ENCODE data around the gene OR2H2.

OR2H2 gene

DNA sequence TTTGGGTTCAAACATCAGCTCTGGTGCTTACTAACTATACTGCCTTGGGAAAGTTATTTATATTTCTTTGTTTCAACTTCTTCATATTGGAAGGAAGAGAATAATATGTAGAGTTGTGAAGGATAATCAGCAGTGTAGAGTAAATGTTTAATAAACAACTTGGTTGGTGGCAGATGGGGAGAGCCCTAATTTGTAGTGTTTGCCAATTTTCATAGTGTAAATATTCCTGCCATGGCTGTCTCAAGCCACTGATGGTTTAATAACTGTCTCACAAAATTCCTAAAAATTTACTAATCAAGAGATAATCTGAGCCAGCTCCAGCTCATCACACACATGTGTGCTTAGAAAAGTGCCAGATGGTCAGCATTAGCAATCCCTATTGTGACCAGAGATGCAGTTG is at the start of gene OR2H2:
TSS of gene OR2H2 (plus strand) at position 301 of the 400 bp plus-strand sequence. CDS start 2,824 bp downstream, outside the sequence.
- no peak for DNase-seq

DNA sequence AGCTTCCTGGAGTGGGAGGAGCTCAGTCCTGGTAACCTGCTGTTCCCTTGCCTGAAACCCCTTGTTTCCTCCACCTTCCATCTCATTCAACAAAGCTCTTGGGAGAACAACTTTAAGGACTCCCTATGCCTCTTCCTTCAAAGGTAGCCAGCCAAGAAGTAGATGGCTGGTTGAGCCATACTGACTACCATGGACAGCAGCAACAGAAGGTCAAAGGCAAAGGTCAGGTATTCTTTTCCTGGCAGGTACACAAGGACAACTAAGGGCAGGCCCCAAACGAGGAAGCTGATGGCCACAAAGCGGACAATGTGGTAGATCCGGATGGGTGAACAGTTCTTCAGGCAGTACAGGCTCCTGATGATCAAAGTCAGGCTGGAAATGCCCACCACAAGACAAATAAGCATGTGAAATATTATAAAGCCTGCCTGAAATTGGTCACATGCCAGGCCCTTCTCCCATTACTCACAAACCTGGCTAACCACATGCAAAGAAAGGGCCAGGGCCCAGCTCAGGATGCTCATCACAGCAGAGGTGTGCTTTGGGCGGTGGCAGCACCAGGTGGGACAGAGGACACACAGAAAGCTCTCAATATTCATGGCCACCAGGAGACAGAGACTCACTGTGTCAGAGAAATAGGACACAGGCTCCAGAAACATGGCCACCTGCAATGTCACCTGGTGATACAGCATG is 47.1 kb upstream of the OR2H2 start:
- DNase-seq = no peak

DNA sequence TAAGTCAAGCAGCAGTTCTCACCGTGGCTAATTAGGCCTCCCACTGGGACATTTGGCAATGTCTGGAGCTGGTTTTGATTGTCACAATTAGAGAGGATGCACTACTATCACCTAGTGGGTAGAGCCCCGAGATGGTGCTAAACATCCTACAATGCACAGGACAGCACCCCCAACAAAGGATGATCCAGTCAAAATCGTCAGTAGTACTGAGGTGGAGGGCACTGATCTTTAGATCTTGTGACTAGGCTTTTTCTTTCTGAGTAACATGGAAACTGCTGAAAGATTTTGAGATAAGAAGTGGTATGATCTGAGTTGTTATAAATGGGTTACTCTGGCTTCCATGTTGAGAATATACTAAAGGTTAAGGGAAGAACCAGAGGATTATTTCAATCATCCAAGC is 37.3 kb upstream of the OR2H2 start:
- DNase-seq = no peak

DNA sequence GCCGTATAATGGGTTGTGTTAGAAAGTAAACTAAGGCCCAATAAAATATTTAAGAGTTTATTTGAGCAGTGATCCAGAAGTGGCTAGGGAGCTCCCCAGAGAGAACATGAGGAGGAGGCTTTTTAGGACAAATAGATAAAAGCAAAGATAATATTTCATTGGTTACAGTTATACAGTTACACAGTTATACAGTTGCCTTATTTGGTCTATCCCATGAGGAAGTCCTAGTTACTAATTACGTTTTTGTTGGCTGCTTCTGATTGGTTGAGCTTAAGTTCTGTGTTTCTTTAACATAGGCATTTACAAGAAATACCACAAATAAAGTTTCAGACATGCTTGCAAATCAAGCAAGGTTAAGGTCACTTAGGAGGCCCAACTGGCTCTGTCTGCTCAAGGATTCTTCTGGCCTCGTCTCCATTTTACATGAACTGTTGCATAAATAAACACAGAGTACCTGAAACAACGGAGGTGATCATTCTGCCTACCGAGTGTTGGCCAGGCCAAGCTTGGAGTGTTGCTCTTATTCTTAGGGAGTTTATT is 32.3 kb upstream of the OR2H2 start:
- DNase-seq = peak; percentile 74

DNA sequence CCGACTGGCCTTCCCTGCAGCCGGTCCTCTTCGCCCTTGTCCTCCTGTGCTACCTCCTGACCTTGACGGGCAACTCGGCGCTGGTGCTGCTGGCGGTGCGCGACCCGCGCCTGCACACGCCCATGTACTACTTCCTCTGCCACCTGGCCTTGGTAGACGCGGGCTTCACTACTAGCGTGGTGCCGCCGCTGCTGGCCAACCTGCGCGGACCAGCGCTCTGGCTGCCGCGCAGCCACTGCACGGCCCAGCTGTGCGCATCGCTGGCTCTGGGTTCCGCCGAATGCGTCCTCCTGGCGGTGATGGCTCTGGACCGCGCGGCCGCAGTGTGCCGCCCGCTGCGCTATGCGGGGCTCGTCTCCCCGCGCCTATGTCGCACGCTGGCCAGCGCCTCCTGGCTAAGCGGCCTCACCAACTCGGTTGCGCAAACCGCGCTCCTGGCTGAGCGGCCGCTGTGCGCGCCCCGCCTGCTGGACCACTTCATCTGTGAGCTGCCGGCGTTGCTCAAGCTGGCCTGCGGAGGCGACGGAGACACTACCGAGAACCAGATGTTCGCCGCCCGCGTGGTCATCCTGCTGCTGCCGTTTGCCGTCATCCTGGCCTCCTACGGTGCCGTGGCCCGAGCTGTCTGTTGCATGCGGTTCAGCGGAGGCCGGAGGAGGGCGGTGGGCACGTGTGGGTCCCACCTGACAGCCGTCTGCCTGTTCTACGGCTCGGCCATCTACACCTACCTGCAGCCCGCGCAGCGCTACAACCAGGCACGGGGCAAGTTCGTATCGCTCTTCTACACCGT is 31.5 kb upstream of the OR2H2 start:
- DNase-seq = peak; percentile 65

DNA sequence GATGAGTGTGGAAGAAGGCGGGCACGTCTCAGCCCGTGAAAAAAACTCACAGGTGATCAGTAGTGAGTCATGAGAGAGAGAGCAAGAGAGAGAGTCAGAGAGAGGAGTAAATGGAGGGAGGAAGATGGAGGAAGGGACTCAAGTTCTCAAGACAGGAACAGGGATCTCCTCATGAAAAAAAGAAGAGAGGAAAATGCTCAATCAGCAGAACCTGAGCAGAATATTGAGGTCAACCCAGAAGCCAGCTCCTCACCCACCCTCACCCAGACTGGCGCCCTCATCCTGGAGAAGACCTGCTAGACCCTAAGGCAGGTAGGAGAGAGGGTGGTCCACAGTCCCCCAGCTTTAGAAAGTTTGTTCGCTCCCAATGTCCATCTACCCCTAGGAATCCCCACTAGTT is 30.2 kb upstream of the OR2H2 start:
- DNase-seq = no peak

DNA sequence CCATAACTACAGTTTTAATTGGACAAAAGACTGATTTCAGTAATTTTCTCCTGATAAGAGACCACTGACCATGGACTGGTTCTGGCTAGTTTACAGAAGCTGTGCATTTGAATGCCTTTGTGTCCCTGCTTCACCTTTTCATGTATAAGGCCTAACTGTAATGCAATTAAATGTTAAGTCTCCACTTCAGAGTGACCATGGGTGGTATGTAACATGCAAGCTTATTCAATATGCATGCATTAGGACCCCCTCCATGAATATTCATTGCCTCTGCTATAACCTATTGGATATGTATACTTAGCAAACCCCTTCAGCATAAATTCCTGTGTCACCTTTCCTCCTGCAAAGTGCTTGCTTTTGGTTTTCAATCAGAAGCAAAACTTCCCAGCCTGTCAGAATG is 27.6 kb upstream of the OR2H2 start:
- DNase-seq = no peak

DNA sequence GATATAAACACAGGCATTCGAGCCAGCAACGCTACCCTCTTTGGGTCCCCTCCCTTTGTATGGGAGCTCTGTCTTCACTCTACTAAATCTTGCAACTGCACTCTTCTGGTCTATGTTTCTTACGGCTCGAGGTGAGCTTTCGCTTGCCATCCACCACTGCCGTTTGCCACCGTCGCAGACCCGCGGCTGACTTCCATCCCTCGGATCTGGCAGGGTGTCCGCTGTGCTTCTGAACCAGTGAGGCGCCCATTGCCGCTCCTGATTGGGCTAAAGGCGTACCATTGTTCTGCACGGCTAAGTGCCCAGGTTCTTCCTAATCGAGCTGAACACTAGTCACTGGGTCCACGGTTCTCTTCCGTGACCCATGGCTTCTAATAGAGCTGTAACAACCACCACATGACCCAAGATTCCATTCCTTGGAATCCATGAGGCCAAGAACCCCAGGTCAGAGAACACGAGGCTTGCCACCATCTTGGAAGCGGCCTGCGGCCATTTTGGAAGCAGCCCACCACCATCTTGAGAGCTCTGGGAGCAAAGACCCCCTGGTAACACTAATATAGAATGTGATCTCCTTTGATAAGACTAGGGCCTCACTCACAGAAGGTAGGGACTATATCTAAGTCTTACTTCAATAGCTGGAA is 26.4 kb upstream of the OR2H2 start:
- no peak for DNase-seq

DNA sequence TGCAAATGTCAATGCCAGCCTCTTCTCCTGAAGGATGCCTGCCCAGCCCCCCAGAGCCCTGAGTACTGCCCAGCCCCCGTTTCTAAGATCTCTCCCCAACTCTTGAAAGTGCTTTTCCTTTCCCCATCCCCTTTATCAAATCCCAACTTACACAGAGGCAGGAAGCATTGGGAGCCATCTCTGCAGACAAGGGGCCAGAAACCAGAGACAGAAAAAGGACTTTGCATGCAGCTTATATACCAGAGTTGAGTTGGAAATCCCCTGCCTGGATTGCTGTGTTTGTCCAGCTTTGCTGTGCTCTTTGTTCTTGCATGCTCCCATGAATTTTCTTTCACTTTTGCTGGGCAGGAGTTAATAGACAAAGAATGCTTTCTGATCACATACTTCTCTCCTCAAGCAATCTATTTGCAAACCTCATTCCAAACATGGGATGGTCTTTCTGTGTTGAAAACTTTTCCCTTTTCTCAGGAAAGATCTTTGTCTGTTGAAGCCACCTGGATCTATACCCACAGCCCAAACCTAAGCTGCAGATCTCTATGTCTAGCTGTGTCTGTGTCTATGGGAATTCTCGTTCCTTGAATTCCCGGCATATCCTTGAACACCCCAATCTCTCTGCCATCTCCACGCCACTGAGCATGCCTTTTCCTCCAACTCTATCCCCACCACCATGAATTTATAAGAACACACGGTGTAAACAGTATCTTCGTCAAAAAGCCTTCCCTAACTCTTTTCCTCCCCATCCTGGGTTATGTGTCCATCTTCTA is 25.2 kb upstream of the OR2H2 start, which contains the start of gene UBD:
TSS of gene UBD (minus strand) at position 209 of the 764 bp plus-strand sequence. CDS start at position 178, 31 bp downstream.
- DNase-seq = peak; percentile 5

DNA sequence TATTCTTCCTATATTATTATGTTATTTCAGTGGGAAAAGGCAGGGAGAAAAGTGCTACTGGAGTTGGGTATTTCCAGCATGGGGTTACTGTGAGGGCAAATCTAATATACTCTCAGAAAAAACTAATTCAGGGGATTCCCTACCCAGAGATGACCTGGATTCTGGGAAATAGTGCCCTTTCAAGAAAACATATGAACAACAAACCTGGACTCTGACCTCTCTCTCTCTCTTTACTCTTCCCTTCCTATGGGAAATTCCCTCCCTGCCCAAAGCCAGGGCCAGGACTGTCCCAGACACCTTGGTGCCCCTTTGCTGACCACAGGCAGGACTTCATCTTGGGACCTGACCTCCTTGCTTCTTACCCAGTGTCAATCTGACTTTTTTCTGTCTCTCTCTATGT is 23.8 kb upstream of the OR2H2 start:
- DNase-seq = peak; percentile 19

DNA sequence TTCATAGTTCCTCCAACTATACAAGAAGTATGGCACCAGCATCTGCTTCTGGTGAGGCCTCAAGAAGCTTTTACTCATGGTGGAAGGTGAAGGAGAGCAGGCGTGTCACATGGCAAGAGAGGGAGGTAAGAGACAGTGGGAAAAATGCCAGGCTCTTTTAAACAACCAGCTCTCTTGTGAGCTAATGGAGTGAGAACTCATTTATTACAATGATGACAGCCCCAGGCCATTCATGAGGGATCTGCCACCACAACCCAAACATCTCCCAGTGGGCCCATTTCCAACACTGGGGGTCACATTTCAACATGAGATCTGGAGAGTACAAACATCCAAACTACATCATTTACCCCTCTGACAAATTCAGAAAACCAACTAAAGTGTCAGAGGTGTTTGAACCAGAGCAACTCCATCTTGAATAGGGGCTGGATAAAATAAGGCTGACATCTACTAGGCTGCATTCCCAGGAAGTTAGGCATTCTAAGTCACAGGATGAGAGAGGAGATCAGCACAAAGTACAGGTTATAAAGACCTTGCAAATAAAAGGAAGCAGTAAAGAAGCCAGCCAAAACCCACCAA is 23.2 kb upstream of the OR2H2 start:
- DNase-seq = no peak

DNA sequence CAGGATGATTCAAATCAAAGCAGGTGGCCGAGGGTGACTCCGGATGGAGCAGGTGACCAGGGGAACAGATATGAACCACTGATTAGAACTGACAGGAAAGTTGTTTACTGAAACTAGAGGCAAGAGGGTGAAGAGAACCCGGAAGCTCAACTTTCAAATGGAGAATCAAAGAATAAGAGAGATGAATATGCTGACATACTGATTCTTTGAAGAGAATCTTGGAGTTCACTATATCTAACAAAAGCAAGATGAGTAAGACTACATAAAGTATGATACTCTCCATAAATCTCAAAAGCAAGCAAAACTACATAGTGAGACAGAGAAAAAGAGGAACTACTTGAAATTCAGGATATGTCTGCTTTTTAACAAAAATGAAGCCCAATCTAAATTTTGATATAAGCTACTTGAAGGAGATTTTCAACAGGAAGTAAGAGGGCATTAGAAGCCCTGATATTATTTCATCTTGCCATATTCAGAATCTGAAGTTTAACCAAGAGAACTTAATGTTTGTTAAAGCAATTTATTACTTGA is 21.4 kb upstream of the OR2H2 start:
- no peak for DNase-seq

DNA sequence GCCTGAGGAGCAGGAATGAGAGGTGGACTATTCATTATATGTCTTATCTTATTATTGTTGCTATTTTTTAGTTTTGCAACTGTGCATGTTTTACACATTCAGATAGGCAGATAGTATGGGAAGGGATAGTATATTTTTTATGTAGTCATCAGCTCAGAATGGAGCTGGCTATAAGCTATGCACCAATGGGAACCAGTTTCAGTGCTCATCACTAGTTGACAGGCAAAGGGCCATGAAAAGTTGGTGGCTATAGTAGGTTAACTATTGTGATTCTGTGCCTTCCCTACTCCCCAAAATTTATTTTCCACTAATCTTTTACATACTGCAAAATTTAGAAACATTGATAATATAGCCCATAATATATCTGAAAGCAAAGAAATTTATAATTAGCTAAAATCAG is 20.0 kb upstream of the OR2H2 start:
- DNase-seq = no peak

DNA sequence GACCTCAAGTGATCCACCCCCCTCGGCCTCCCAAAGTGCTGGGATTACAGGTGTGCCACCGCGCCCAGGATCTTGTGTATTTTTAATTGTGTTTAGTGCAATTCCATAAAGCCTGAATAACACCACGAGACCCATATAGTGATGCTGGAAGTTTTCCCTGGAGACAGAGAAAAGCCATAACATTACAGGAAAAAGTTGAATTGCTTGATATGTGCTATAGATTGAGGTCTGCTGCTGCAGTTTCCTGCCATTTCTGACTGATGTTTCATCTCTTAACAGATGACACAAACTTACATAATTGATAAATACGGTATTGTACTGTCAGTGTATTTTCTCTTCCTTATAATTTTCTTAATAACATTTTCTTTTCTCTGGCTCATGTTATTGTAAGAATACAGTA is 18.1 kb upstream of the OR2H2 start:
- no peak for DNase-seq

DNA sequence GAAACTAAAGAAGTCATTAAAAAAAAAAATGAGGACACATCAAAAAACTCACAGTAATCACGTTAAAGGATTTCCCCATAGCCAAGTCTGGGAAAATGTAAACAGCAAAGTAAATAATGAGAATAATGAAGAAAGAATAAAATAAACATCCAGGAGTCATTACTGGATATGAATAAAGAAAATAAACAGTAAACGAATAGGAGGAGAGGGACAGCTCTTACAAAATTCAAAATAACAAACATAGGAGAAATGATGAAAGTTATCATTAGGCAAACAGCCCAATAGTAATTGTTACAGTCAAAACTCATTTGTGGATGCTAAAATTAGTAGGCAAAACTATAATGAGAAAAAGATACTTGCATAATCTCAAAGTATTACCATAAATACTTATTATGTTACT is 17.4 kb upstream of the OR2H2 start:
- no peak for DNase-seq

DNA sequence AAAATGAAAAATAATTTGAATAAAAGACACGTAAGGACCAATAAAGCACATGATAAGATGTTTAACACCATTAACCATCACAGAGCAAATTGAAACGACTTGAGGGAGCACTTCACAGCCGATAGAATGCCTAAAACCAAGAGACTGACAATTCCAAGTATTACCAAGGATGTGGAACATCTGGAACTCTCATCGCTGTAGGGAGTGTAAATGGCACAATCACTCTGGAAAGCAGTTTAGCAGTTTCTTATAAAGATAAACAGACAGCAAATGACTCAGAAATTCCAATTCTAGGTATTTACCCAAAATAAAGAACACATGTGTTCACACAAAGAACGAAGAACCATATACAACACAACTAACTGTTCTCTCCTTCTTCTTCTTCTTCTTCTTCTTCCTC is 16.9 kb upstream of the OR2H2 start:
- DNase-seq = no peak

DNA sequence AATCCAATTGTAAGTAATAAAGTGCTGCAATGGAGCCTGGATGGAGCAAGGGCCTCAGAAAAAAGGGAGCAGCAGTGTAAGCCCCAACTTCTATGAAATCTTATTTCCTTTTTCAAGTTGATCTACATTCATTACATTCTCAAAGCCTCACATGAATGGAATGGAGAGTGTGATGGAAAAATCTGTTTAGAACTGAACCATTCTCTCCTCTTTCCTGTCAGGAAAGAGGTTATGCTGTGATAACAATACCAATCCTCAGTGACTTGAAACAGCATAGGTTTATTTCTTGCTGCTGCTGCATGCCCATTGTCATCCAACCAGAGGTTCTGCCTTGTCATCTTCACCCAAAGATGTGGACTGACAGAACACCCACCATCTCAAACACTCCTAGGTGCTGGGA is 8.9 kb upstream of the OR2H2 start:
- no peak for DNase-seq

DNA sequence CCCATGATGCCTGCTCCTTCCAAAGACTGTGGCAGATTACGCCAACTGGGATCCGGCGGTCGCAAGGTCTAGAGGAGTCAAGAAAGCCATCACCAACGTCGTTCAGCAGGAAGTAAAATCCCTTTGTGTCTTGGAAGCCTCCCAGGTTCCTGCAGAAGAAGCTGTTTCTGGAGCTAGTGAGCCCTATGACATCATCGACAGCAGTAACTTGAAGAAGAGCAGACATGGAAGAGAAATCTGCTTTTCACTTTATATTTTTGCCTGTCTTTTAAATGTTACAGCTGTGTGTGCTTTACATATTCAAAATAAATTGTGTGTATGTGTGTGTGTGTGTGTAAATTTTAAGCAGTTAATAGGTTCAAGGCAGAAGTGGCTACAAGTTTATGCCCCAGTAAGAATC is 7.4 kb upstream of the OR2H2 start:
- no peak for DNase-seq

DNA sequence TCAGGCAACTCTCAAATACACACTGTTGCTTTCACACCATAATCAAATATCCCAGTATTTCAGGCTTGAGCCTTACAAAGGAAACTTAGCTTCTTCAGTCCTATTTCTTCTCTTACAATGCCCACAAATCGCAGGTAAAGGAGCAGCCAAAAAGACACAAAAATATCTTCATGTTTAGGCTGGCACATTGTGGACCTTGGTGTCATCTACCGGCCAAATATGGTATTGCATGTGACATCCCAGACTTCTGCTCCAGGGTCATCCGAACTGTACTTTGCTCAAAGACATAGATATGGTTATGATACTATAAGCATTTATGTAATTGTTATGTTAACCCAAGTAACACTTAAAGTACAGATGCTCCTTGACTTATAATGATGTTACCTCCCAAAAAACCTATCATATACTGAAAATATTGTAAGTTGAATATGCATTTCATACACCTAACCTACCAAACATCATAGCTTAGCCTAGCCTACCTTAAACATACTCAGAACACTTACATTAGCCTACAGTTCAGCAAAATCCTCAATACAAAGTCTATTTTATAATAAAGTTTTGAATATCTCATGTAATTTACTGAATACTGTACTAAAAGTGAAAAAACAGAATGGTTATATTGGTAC is 4.6 kb downstream of the OR2H2 start:
- peak; percentile 56 for DNase-seq

DNA sequence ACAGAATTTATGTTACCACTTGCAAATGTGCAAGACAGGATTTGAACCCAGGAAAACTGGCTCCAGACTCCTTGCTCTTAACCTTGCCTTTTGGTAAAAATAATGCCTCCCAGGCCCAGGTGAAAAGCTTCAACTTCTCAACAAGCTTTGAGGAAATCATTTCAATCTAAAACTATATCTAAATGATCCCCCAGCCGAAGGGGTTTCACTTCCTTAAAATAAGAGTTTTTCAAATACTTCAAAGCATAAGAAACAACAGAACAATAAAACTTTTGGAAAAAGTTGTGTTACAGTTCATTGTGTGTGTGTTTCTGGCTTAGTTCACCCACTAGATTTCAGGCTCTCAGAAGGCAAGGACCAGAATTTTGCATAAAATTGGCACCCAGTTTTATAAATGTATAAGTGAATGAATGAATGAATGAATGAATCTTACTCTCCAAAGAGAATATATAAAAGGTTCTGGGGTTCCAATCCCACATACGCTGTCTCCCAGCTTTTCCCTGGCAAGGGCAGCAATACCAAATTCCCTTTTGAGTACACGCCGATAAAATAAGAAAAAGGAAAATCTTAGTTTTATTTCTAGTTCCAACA is 5.4 kb downstream of the OR2H2 start:
- no peak for DNase-seq

DNA sequence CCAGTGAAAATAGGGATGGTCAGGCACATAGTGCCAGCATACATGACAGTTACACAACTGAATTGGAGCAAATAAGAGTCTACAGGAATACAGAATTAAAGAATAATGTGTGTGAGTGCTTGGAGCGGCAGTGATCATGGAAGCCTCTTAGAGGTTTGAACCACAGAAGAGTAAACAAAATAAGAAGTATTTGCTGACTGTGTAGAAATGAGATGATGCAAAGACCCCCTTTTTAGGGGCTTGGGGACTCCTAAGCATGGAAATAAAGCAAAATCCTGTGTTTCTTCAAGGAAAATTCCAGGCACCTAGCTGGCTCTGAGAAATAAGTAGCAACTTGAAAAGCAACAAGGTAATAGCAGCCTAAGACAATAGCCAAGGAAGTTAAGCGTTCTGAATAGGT is 6.8 kb downstream of the OR2H2 start:
- no peak for DNase-seq
